ENCODE data around the gene RUNX1.

DNA sequence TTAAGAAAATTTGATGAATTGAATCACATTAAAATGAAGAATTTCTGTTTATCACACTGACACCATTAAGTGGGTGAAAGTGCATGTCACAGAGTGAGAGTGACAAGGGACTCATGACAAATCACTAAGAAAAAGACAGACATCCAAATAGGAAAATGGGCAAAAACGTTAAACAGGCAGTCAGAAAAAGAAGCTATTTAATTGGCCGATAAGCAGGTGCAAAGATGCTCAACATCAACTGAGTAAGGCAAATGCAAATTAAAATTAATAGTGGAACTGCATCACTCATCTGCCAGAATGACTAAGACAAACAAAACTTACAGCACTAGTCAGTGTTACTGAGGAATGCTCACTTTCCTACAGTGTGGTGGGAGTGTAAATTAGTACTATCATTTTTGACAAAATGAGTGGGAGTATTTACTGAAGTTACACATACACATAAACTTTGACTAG, 39.2 kb upstream of the RUNX1 start:
- TF ChIP-seq, protein P1, sequence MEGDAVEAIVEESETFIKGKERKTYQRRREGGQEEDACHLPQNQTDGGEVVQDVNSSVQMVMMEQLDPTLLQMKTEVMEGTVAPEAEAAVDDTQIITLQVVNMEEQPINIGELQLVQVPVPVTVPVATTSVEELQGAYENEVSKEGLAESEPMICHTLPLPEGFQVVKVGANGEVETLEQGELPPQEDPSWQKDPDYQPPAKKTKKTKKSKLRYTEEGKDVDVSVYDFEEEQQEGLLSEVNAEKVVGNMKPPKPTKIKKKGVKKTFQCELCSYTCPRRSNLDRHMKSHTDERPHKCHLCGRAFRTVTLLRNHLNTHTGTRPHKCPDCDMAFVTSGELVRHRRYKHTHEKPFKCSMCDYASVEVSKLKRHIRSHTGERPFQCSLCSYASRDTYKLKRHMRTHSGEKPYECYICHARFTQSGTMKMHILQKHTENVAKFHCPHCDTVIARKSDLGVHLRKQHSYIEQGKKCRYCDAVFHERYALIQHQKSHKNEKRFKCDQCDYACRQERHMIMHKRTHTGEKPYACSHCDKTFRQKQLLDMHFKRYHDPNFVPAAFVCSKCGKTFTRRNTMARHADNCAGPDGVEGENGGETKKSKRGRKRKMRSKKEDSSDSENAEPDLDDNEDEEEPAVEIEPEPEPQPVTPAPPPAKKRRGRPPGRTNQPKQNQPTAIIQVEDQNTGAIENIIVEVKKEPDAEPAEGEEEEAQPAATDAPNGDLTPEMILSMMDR (IDR thresholded peaks at IDR 0.05): no peak
- no peak for TF ChIP-seq EP300 (IDR thresholded peaks at IDR 0.05)
- TF ChIP-seq POLR2A (IDR thresholded peaks at IDR 0.05): no peak
- TF ChIP-seq POLR2AphosphoS5 (IDR thresholded peaks at IDR 0.05): no peak
